ENCODE results near the gene DMRTA1. TPM values are rescaled to one million over a fixed set of nuclear protein-coding genes. Genes with fewer than 3 reads are reported as not detected.
"Not testable (repeated sequence)": the region's sequence is repeated elsewhere in the genome, so short reads cannot be mapped to it uniquely, and the experiment has no call there.

Gene DMRTA1
- total RNA-seq = 1.9 TPM

- peak; percentile 93 for DNase-seq
Observed at GRCh38 chr9:22446589-22446949, at the start of gene DMRTA1. Gene DMRTA1 (plus strand): TSS chr9:22446824. CDS start chr9:22447066, 242 bp downstream.

- no peak for DNase-seq
Observed at GRCh38 chr9:22401671-22402070, 45.0 kb upstream of the DMRTA1 start.

GRCh38 chr9:22405869-22406659, 40.6 kb upstream of the DMRTA1 start:
- DNase-seq = no peak

- DNase-seq = no peak
Observed at GRCh38 chr9:22413884-22414283, 32.7 kb upstream of the DMRTA1 start.

- no peak for DNase-seq
Observed at GRCh38 chr9:22415941-22416691, 30.5 kb upstream of the DMRTA1 start.

GRCh38 chr9:22416692-22417060, 29.9 kb upstream of the DMRTA1 start:
- DNase-seq = no peak

- no peak for DNase-seq
Observed at GRCh38 chr9:22423566-22423965, 23.1 kb upstream of the DMRTA1 start.

GRCh38 chr9:22424616-22425015, 22.0 kb upstream of the DMRTA1 start:
- no peak for DNase-seq

- DNase-seq = no peak
Observed at GRCh38 chr9:22425551-22425950, 21.1 kb upstream of the DMRTA1 start.

- no peak for DNase-seq
Observed at GRCh38 chr9:22427226-22427880, 19.3 kb upstream of the DMRTA1 start.

- no peak for DNase-seq
Observed at GRCh38 chr9:22433691-22434090, 12.9 kb upstream of the DMRTA1 start.

GRCh38 chr9:22435252-22435651, 11.4 kb upstream of the DMRTA1 start:
- not testable (repeated sequence) for DNase-seq

GRCh38 chr9:22437461-22438067, 9.1 kb upstream of the DMRTA1 start:
- DNase-seq = not testable (repeated sequence)

- DNase-seq = no peak
Observed at GRCh38 chr9:22440841-22441240, 5.8 kb upstream of the DMRTA1 start.

- DNase-seq = peak; percentile 73
Observed at GRCh38 chr9:22446950-22447617, 460 bp downstream of the DMRTA1 start.

- DNase-seq = peak; percentile 4
Observed at GRCh38 chr9:22447618-22448305, 1.1 kb downstream of the DMRTA1 start.

GRCh38 chr9:22449719-22450118, 3.1 kb downstream of the DMRTA1 start:
- DNase-seq = no peak

GRCh38 chr9:22452415-22453010, 5.9 kb downstream of the DMRTA1 start:
- DNase-seq = peak; percentile 52

GRCh38 chr9:22454016-22454415, 7.4 kb downstream of the DMRTA1 start:
- no peak for DNase-seq

GRCh38 chr9:22455181-22455580, 8.6 kb downstream of the DMRTA1 start:
- DNase-seq = no peak

- no peak for DNase-seq
Observed at GRCh38 chr9:22457448-22457847, 10.8 kb downstream of the DMRTA1 start.

All from tongue (tissue), 2 donors.